ENCODE measurements around the gene ARGLU1.

GRCh38 chr13:106558527-106558926, 9.4 kb downstream of the ARGLU1 start:
- TF ChIP-seq CTCF (IDR thresholded peaks at IDR 0.05) (no peak), POLR2A (IDR thresholded peaks at IDR 0.05) (no peak)
